HL-60/S4 treated with phorbol 12-myristate 13-acetate at 8.2 ng/mL for 4 days and 3 days (cell line): Measurements from ENCODE around the gene CARD11.

ENCODE experiments used
- in situ Hi-C: fragments of 300-500 bp; cut with MboI; formaldehyde crosslinking; loops from 2 replicates; pipeline ENCODE4 v1.15.0; 2022; ENCODE audit warnings: low sequenced_read_pairs

The CARD11 gene

DNA sequence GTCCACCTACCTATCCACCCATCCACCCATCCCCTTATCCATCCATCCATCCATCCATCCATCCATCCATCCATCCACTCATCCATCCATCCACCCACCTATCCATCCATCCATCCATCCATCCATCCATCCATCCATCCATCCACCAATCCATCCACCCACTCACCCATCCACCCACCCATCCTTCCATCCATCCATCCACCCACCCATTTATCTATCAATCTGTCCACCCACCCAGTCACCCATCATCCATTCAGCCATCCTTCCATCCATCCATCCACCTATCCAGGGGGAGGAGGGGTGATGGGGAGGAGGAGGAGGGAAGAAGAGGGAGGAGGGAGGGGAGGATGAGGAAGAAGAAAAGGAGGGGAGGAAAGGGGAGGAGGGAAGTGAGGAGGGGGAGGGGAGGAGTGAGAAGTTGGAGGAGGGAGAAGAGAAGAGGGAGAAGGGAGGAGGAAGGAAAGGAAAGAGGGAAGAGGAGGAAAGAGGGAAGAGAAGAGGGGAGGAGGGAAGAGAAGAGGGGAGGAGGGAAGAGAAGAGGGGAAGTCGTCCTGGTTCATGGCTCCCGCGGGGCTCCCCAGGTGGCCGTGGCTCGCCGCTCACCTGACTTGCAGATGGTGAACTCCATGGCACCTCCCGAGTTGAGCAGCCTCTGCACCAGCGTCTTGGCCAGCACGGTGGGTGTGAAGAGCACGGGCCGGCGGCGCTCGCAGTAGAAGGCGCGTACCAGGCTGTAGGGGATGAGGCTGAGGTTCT lies 130.8 kb downstream of the CARD11 start:
- in situ Hi-C loops = no loop called here

- in situ Hi-C loops = no loop called here
Observed at GRCh38 chr7:2911466-2911865, 132.2 kb downstream of the CARD11 start.

DNA sequence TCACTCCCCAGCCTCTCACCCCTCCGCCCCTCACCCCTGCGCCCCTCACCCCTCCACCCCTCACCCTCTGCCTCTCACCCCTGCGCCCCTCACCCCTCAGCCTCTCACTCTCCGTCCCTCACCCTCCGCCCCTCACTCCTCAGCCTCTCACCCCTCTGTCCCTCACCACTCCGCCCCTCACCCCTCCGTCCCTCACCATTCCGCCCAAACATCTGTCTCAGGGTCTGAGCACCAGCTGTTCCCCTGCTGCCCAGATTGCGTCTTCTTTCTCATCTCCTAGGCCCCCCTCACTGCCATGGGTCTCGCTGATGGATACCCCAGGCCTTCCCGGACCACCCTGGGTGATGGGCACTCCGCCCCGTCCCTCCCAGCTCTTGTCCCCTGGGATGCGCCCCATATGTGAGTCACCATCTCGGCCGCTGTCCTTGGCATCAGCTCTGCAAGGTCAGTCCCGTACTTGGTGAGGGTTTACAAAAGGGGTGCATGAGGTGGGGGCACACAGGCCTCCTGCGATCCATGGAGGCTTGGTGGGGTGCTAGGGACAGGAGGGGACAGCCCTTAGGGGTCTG lies 134.1 kb downstream of the CARD11 start:
- in situ Hi-C loops = no loop called here

DNA sequence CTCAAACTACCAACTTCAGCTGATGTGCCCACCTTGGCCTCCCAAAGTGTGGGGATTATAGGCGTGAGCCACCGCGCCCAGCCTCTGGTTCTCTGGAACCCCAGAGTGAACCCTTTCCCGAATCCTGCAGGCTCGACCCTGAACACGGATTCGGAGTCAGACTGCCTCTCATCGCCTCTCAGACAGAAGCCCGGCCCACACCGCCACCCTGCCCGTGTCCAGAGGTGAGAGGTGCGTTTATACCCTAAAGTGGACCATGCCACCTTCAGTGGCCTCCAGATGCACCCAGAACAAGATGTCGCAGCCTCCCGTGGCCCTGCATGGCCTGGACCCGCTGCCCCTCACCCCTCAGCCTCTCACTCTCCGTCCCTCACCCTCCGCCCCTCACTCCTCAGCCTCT lies 134.6 kb downstream of the CARD11 start:
- in situ Hi-C loops = no loop called here

- in situ Hi-C loops = no loop called here
Observed at GRCh38 chr7:2908103-2908683, 135.5 kb downstream of the CARD11 start.

GRCh38 chr7:2906197-2906931 lies 137.3 kb downstream of the CARD11 start:
- in situ Hi-C loops = no loop called here

- in situ Hi-C loops = no loop called here
Observed at GRCh38 chr7:2905500-2905899, 138.2 kb downstream of the CARD11 start.

DNA sequence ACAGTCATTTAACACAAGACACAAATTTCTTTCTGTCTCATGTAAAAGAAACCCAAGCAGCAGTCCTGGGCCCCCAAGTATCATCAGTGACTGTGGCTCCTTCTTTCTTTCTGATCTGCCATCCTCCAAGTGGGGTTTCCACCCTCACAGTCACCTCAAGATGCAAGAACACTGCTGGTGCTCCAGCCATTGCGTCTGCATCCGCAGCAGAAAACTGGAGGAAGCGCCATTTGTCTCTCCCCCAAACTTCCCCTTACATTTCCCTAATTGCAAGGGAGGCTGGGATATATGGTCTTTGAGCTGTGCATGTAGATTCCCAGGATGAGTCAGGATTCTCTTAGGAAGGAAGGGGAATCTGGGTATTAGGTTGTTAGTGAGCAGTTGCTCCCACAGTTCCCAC lies 138.6 kb downstream of the CARD11 start:
- in situ Hi-C loops = no loop called here

GRCh38 chr7:2904202-2904601 lies 139.5 kb downstream of the CARD11 start:
- in situ Hi-C loops = no loop called here

DNA sequence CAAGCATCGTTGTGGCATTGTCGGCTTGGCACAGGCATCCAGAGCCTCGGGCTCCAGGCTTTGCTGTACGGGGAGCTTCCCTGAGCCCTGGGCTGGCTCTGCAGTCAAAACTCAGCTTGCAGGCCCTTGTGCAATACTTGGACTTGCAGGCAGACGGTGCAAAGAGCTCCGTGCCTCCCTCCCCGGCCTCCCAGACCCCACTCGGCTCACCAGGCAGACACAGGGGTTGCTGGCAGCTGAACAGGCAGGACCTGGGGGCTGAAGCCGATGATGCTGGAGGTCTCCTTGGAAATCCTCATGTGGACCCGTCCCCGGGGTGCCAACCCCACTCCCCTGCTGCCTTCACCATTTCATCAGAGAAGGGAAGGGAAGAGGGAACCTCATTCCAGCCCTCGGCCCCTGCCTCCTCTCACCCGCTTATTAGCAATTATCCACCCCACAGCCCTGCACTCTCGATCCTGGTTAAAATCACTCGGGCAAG lies 139.9 kb downstream of the CARD11 start:
- in situ Hi-C loops = no loop called here

DNA sequence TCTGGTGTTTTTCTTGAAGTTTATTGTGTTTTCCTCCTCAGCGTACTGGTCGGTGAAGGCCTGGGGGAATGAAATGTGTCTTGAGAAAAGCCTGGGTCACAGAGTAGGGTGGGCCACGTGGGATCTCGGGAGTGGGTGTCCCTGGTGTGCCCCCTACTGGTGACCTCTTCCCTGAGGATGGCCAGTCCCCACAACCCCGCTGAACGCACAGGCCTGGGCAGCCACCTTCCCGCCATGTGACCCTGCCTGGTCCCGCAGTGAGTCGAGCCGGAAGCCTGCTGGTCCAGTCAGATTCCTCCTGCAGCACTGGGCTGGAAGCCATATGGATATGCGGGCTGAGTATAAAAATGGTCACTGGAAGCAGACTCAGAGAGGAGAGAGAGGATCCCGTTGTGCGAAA lies 146.6 kb downstream of the CARD11 start:
- in situ Hi-C loops = loop anchor here (25.0 kb wide), 2 partner anchors 265 to 990 kb away; no protein-coding TSS in a partner anchor

DNA sequence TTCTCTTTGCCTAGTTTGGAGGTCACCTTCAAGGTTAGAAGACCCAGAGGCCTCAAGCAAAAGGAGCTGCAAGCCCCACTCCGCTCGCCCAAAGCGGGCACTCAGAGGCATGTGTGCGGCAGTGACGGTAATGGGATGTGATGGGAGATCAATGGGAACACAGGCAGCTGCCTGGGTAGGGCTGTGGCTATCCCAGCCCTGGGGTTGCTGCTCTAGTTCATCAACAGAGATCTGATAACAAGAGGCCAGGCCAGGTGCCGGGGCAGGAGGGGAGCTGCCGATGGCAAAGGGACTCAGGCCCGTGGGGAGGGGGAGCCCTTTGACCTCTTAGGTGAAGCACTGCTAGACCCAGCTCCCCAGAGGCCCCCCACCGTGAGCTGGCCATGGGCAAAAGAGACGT lies 147.5 kb downstream of the CARD11 start:
- in situ Hi-C loops = loop anchor here (25.0 kb wide), 2 partner anchors 266 to 991 kb away; no protein-coding TSS in a partner anchor

- in situ Hi-C loops = loop anchor here (25.0 kb wide), 2 partner anchors 268 to 993 kb away; no protein-coding TSS in a partner anchor
Observed at GRCh38 chr7:2894118-2894940, 149.3 kb downstream of the CARD11 start.

DNA sequence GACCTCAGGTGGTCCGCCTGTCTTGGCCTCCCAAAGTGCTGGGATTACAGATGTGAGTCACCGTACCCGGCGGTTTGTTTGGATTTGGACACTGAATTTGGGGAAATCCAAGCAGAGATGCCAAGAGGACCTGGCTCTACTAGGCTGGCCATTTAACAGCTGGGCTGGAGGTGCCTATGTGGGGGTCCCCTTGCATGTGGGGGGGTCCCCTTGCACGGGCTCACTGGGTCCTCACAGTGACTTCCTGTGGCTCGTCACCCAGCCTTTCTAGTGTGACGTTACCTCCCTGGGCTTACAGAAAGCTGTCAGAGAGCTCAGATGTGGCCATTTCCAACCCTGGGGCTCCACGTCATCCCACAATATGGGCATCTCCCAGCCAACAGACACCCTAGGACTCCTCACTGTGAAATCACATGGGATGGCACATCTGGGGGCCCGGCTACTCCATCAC lies 150.2 kb downstream of the CARD11 start:
- in situ Hi-C loops = loop anchor here (25.0 kb wide), 2 partner anchors 269 to 994 kb away; no protein-coding TSS in a partner anchor

DNA sequence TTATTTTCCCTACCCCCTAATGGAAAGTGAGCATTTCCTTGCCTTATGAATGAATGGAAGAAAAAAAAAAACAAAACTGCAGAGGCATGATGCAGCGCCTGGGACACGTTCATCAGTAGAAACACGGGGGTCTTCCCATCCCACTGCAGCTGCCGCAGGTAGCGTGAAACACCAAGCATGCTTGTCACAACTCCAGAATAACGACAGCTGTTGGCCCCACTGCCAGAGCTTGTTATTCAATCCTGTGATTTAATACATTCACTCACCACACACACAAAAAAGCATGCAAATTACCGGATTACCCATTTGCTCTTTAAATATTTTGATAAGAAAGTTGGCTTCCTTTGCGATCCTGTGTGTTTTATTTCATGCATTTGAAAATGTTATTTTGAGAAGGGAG lies 151.1 kb downstream of the CARD11 start:
- in situ Hi-C loops = loop anchor here (25.0 kb wide), 2 partner anchors 270 to 995 kb away; no protein-coding TSS in a partner anchor

- in situ Hi-C loops = loop anchor here (25.0 kb wide), 2 partner anchors 274 to 999 kb away; no protein-coding TSS in a partner anchor
Observed at GRCh38 chr7:2887816-2888215, 155.9 kb downstream of the CARD11 start.

GRCh38 chr7:2886900-2887299 lies 156.8 kb downstream of the CARD11 start:
- in situ Hi-C loops = loop anchor here (25.0 kb wide), 2 partner anchors 275 to 1000 kb away; no protein-coding TSS in a partner anchor

DNA sequence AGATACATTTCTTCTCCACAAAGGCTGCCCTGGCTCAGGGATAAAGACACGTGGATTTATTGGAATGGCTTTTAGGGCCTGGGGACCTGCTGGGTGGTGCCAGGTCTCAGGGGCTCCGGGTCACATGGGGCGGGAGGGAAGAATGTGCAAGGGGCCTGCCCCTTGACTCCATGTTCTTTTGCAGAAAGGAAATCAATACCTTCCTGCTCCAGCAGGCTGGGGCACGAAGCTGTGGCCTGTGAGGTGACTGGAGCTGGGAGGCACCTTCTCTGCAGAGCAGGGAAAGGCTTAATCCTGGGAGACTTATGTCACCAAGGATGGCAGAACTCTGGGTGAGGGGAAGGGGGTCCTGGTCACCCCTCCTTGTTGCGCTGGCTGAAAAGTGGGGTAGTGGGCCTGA lies 157.3 kb downstream of the CARD11 start:
- in situ Hi-C loops = loop anchor here (25.0 kb wide), 2 partner anchors 276 to 1001 kb away; no protein-coding TSS in a partner anchor

DNA sequence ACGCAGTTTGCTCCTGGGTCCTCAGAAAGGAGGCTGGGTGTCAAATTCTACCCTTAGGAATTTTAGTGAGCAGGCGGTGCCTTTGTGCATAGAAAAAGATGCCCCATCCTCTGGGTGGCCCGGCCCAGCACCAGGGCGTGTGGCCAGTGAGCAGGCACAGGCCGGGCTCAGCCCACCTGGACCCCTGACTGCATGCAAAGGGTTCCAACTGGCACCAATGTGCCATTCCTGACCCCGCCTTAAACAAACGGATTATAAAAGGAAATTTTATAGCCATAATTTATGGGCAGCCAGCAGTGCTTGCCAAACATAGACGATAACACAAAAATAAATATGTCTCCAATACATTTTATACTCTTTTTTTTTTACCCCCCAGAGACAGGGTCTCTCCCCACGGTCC lies 159.5 kb downstream of the CARD11 start:
- in situ Hi-C loops = loop anchor here (25.0 kb wide), 2 partner anchors 278 to 1003 kb away; no protein-coding TSS in a partner anchor

GRCh38 chr7:2883101-2883500 lies 160.6 kb downstream of the CARD11 start:
- in situ Hi-C loops = loop anchor here (25.0 kb wide), 2 partner anchors 279 to 1004 kb away; no protein-coding TSS in a partner anchor
